ENCODE measurements around the gene DNAL1. TPM values are rescaled to one million over a fixed set of nuclear protein-coding genes. Genes with fewer than 3 reads are reported as not detected.

DNAL1 gene
- total RNA-seq, 1 experiment from 2014 or later = 25.5 TPM

DNA sequence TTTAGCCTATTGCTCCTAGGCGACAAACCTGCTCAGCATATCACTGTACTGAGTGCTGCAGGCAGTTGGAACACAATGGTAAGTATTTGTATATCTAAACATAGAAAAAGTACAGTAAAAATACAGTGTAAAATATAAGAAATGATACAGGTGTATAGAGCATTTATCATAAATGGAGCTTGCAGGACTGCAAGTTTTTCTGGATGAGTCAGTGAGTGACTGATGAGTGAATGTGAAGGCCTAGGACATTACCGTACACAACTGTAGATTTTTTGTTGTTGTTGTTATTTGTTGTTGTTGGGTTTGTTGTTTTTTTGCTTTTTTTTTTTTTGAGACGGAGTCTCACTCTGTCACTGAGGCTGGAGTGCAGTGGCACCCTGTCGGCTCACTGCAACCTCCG, 36.0 kb downstream of the DNAL1 start:
- BruUV-seq (replicated peaks) = no TSS peak

DNA sequence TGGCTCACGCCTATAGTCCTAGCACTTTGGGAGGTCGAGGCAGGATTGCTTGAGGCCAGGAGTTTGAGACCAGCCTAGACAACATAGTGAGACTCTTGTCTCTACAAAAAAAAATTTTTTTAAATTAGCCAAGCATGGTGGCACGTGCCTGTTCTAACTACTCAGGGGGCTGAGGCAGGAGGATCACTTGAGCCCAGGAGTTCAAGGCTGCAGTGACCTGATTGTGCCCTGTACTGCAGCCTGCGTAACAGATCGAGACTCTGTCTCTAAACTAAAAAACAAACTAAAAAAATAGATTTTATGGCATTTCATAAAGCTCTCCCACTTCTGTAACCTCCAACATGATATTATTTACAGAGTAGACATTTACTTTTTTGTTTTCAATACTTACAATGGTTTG, 39.8 kb downstream of the DNAL1 start:
- ChIA-PET POLR2A (ENCODE audit: unreplicated experiment) (interaction anchor here (0.8 kb wide), 1 partner anchor 600 kb away, joined by 11 read pairs; no protein-coding TSS in a partner anchor), CTCF (interaction anchor here (0.6 kb wide), 1 partner anchor 319 kb away, joined by 3 read pairs; no protein-coding TSS in a partner anchor)
- Histone ChIP-seq H3F3A (ENCODE audit: insufficient read depth, low read depth) (peaks cover 4% of the 10 kb centered on the region; the same call in 1 of the 2 replicates), H3K4me1 (replicated peaks; ENCODE audit: insufficient read depth) (no peaks in the 10 kb centered on the region), H3K9me2 (ENCODE audit: insufficient read depth) (no peaks in the 10 kb centered on the region), H3K9me3 (ENCODE audit: insufficient read depth, low read depth) (no peaks in the 10 kb centered on the region), H3K4me2 (no peak overlapping the region), H4K20me1 (ENCODE audit: insufficient read depth) (no peaks in the 10 kb centered on the region), H3K4me3 (no peak overlapping the region), H3K79me2 (ENCODE audit: low read depth) (no peaks in the 10 kb centered on the region), H3K27me3 (ENCODE audit: insufficient read depth, low read depth) (no peaks in the 10 kb centered on the region), H3K27ac (no peak overlapping the region), H3K36me3 (ENCODE audit: low read depth) (no peaks in the 10 kb centered on the region), H2AFZ (no peak overlapping the region)
- TF ChIP-seq EZH2 (IDR thresholded peaks at IDR 0.05; ENCODE audit: low read depth) = no peak
- TF ChIP-seq, protein P1, sequence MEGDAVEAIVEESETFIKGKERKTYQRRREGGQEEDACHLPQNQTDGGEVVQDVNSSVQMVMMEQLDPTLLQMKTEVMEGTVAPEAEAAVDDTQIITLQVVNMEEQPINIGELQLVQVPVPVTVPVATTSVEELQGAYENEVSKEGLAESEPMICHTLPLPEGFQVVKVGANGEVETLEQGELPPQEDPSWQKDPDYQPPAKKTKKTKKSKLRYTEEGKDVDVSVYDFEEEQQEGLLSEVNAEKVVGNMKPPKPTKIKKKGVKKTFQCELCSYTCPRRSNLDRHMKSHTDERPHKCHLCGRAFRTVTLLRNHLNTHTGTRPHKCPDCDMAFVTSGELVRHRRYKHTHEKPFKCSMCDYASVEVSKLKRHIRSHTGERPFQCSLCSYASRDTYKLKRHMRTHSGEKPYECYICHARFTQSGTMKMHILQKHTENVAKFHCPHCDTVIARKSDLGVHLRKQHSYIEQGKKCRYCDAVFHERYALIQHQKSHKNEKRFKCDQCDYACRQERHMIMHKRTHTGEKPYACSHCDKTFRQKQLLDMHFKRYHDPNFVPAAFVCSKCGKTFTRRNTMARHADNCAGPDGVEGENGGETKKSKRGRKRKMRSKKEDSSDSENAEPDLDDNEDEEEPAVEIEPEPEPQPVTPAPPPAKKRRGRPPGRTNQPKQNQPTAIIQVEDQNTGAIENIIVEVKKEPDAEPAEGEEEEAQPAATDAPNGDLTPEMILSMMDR (conservative IDR thresholded peaks at IDR 0.05) = no peak
- DNase-seq = no peak
- intact Hi-C loops (cut with micrococcal nuclease; ENCODE audit: unreplicated experiment) = no loop called here
- BruUV-seq (replicated peaks) = no TSS peak

More for the DNA sequence above, 36.0 kb downstream of the DNAL1 start:
- POLR2A ChIA-PET (ENCODE audit: unreplicated experiment) = no interaction called here
- Histone ChIP-seq H3K4me3 (no peak overlapping the region), H3K4me1 (replicated peaks; ENCODE audit: insufficient read depth) (no peaks in the 10 kb centered on the region), H3K4me2 (no peak overlapping the region), H3K27me3 (ENCODE audit: insufficient read depth, low read depth) (no peaks in the 10 kb centered on the region), H3K79me2 (ENCODE audit: low read depth) (no peaks in the 10 kb centered on the region), H3K9me2 (ENCODE audit: insufficient read depth) (no peaks in the 10 kb centered on the region), H3K9me3 (ENCODE audit: insufficient read depth, low read depth) (no peaks in the 10 kb centered on the region), H2AFZ (no peak overlapping the region), H3K27ac (no peak overlapping the region), H3K36me3 (ENCODE audit: low read depth) (no peaks in the 10 kb centered on the region), H3F3A (ENCODE audit: insufficient read depth, low read depth) (peaks cover 8% of the 10 kb centered on the region; the same call in 1 of the 2 replicates), H4K20me1 (ENCODE audit: insufficient read depth) (no peaks in the 10 kb centered on the region)
- CTCF ChIA-PET = no interaction called here
- intact Hi-C loops (cut with micrococcal nuclease; ENCODE audit: unreplicated experiment) = no loop called here
- TF ChIP-seq, protein P1 (conservative IDR thresholded peaks at IDR 0.05) = no peak
- no peak for TF ChIP-seq EZH2 (IDR thresholded peaks at IDR 0.05; ENCODE audit: low read depth)
- DNase-seq = no peak

DNA sequence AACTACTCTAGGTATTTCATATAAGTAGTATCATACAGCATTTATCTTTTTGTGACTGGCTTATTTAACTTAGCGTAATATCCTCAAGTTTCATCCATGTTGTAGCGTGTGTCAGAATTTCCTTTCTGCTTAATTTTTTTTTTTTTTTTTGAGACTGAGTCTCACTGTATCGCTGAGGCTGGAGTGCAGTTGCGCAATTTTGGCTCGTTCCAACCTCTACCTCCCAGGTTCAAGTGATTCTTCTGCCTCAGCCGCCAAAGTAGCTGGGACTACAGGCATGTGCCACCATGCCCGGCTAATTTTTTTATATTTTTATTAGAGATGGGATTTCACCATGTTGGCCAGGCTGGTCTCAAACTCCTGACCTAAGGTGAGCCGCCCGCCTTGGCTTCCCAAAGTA, 40.5 kb downstream of the DNAL1 start:
- Histone ChIP-seq H3K27ac (no peak overlapping the region), H2AFZ (no peak overlapping the region), H3K4me3 (no peak overlapping the region), H3K36me3 (ENCODE audit: low read depth) (no peaks in the 10 kb centered on the region), H3F3A (ENCODE audit: insufficient read depth, low read depth) (no peaks in the 10 kb centered on the region), H3K4me1 (replicated peaks; ENCODE audit: insufficient read depth) (no peaks in the 10 kb centered on the region), H3K27me3 (ENCODE audit: insufficient read depth, low read depth) (no peaks in the 10 kb centered on the region), H4K20me1 (ENCODE audit: insufficient read depth) (no peaks in the 10 kb centered on the region), H3K4me2 (no peak overlapping the region), H3K9me3 (ENCODE audit: insufficient read depth, low read depth) (no peaks in the 10 kb centered on the region), H3K79me2 (ENCODE audit: low read depth) (no peaks in the 10 kb centered on the region), H3K9me2 (ENCODE audit: insufficient read depth) (no peaks in the 10 kb centered on the region)
- TF ChIP-seq, protein P1 (conservative IDR thresholded peaks at IDR 0.05) = no peak
- TF ChIP-seq EZH2 (IDR thresholded peaks at IDR 0.05; ENCODE audit: low read depth) = no peak
- intact Hi-C loops (cut with micrococcal nuclease; ENCODE audit: unreplicated experiment) = no loop called here
- ChIA-PET POLR2A (ENCODE audit: unreplicated experiment) (interaction anchor here (0.8 kb wide), 1 partner anchor 600 kb away, joined by 11 read pairs; no protein-coding TSS in a partner anchor), CTCF (interaction anchor here (0.6 kb wide), 1 partner anchor 320 kb away, joined by 3 read pairs; no protein-coding TSS in a partner anchor)
- no peak for DNase-seq
- no TSS peak for BruUV-seq (replicated peaks)

All from PC-9 (cell line).